Heart right ventricle (tissue), 16 donors: ENCODE results near the gene PEPD. TPM values are rescaled to one million over a fixed set of nuclear protein-coding genes. Genes with fewer than 3 reads are reported as not detected.

ENCODE experiments used
- ATAC-seq, 8 donors: fragments of 200-7000 bp; cut with Tn5 transposase; one replicate each; pipeline ENCODE4 v1.9.1; 2020; ENCODE audit warnings: mild to moderate bottlenecking in 8 of 8, moderate library complexity in 8 of 8, moderate number of reproducible peaks in 1 of 8
- DNase-seq, 2 donors: peaks; one replicate each; pipeline ENCODE4 v3.0.0-alpha.2; 2020
- H3K27ac ChIP-seq, 10 donors: fragments of 200-600 bp; sonication (generic) in 2 of 10; one replicate each; pipeline versions ENCODE4 v1.5.0 to v1.8.0; 2020 to 2022; ENCODE audit warnings: mild to moderate bottlenecking in 3 of 10
- H3K27me3 ChIP-seq, 7 donors: fragments of 200-600 bp; one replicate each; pipeline ENCODE4 v1.8.0; 2021 to 2022; ENCODE audit warnings: mild to moderate bottlenecking in 2 of 7
- H3K36me3 ChIP-seq, 9 donors: fragments of 200-600 bp; sonication (generic) in 1 of 9; one replicate each; pipeline versions ENCODE4 v1.5.0 to v1.8.0; 2020 to 2022; ENCODE audit warnings: mild to moderate bottlenecking in 2 of 9
- H3K4me1 ChIP-seq, 9 donors: fragments of 200-600 bp; sonication (generic) in 1 of 9; one replicate each; pipeline versions ENCODE4 v1.5.0 to v1.8.0; 2020 to 2022; ENCODE audit warnings: mild to moderate bottlenecking in 4 of 9
- H3K4me3 ChIP-seq, 10 donors: fragments of 200-600 bp; sonication (generic) in 2 of 10; one replicate each; pipeline versions ENCODE4 v1.5.0 to v1.8.0; 2020 to 2022; ENCODE audit warnings: mild to moderate bottlenecking in 7 of 10, moderate library complexity in 2 of 10
- H3K9me3 ChIP-seq, 11 donors: fragments of 200-600 bp in 10 of 11; sonication (generic) in 2 of 11; one replicate each; pipeline versions ENCODE4 v1.5.0 to v1.8.0; 2013 to 2022; ENCODE audit warnings: mild to moderate bottlenecking in 2 of 11, control low read depth in 1 of 11, moderate library complexity in 1 of 11
- WGBS, 2 donors: extraction: QIAGEN DNeasy Blood & Tissue Kit; methylation state at CpG; one replicate each; pipeline ENCODE4 v1.1.7; 2013; ENCODE audit warnings: inconsistent platforms in 1 of 2; 5-methylcytosine and 5-hydroxymethylcytosine counted together
- intact Hi-C, 10 donors: fragments of 100-400 bp; cut with DNase I; formaldehyde crosslinking; loops; one replicate each; pipeline versions ENCODE4 v1.11.1 to v1.14.2; 2022
- polyA plus RNA-seq, 2 donors: library from polyadenylated mRNA; stranded (reverse); fragments of 200-250 nt; gene quantifications; one replicate each; pipeline ENCODE4 v1.2.3, GENCODE V29; 2013
- total RNA-seq, 10 donors: library from RNA; stranded (reverse); fragmentation: NEBNext Ultra II Directional in 3 of 10; extraction: Animal tissue kit (Norgen Biotek cat#: 25700) in 3 of 10; gene quantifications; one replicate each; pipeline versions ENCODE4 v1.2.1 to v1.2.4, GENCODE V29; 2021 to 2023
- TF ChIP-seq, protein P1 (sequence below), 9 donors: fragments of 200-600 bp; sonication (generic) in 2 of 9; IDR thresholded peaks; one replicate each; pipeline versions ENCODE4 v1.5.0 to v1.8.0; 2021 to 2022; ENCODE audit warnings: antibody characterized with exemption in 9 of 9, mild to moderate bottlenecking in 5 of 9, moderate library complexity in 1 of 9
- donor health status: Arrhythmogenic right ventricular cardiomyopathy.
- donor health status: ischemic (EF 13 %, LVEDD 7.1; RV severe dilation, severe dysfunction).
- donor health status: healthy with polysubstance abuse.
- donor health status: DM: no; HTN: yes; CAD: no.
- donor health status: DM: no; HTN: no; CAD: no.
- donor health status: ischemic (EF 25% LVEDD 6.9; RV normal size, moderate dysfunction).
- donor health status: ischemic (EF 25% LVEDD 5.7; RV mildly dilated, moderate dysfunction).
- donor health status: healthy.
- donor health status: DM: yes; HTN: yes; CAD: no.
- donor health status: Ischemic cardiomyopathy.
- donor health status: ischemic (EF 35%, LVEDD 5.7; RV mildly dilated, moderate dysfunction).
- donor health status: nonischemic (EF 11% LVEDD 7.7; RV severe dilation, severe dysfunction).
- donor health status: DM: yes; HTN: yes; CAD: no.
- donor health status: PGD.
- donor health status: ischemic (EF 29% LVEDD 5.4; RV normal size, mild dysfunction).
- donor health status: nonischemic (EF 23%, LVEDD 6.1; RV moderate dilation, normal function).

PEPD gene
- total and polyA plus RNA-seq, 12 donors: 20.4 to 47.7 (median 26.8) TPM

- 87 to 89% methylated on average over 20 of the region's 20 CpGs for WGBS, 2 donors
- peaks cover 0 to 11% (median 0%) of the 10 kb centered on the region in 9 donors for H3K36me3 ChIP-seq
- no peaks in the 10 kb centered on the region for H3K27me3 ChIP-seq
- DNase-seq (no peak), ATAC-seq (no peak)
- TF ChIP-seq, protein P1, sequence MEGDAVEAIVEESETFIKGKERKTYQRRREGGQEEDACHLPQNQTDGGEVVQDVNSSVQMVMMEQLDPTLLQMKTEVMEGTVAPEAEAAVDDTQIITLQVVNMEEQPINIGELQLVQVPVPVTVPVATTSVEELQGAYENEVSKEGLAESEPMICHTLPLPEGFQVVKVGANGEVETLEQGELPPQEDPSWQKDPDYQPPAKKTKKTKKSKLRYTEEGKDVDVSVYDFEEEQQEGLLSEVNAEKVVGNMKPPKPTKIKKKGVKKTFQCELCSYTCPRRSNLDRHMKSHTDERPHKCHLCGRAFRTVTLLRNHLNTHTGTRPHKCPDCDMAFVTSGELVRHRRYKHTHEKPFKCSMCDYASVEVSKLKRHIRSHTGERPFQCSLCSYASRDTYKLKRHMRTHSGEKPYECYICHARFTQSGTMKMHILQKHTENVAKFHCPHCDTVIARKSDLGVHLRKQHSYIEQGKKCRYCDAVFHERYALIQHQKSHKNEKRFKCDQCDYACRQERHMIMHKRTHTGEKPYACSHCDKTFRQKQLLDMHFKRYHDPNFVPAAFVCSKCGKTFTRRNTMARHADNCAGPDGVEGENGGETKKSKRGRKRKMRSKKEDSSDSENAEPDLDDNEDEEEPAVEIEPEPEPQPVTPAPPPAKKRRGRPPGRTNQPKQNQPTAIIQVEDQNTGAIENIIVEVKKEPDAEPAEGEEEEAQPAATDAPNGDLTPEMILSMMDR (IDR thresholded peaks at IDR 0.05): no peak
- H3K4me1 ChIP-seq: peaks cover 0 to 24% (median 11%) of the 10 kb centered on the region in 9 donors
- no peaks in the 10 kb centered on the region for H3K9me3 ChIP-seq
- H3K27ac ChIP-seq: no peak overlapping the region
- H3K4me3 ChIP-seq: no peak overlapping the region
- intact Hi-C loops: no loop called here
Observed at GRCh38 chr19:33469171-33470039, 52.2 kb downstream of the PEPD start.

DNA sequence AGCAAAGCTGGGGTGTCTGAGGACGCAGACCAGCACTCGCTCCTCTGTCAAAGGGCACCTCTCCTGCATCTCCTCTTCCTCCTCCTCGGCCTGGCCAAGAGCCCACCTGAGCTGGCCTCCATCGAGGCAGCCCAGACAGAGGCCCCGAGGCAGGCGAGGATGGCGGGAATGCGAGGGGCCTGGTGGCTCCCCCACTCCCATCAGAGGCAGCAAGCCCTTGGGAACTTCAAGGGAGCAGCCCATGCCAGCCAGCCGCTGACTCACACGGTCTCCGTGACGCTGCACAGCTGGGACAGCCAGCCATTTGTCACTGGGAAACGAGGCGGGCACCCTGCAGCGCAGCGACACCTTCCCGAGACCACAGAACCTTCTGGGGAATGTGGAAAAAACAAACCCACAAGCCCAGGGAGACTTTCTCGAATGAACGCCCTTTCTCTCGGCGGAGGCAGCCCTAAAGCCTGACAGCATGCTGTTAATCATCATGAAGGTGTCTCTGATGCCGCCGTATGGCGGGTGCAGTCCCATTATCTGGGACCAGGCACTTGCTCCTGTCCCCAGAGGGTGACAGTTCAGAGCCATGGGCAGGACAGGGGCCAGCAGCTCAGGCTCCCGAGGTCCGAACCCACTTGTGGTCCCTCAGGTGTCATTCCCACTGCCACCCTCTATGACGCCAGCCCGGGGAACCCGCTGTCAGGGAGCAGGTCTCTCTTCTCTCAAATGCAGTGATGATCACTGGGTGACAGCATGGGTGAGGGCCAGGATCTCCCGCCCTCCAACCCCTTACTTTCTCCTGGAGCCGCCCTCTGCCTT is 53.0 kb downstream of the PEPD start:
- Histone ChIP-seq H3K4me3 (no peak overlapping the region), H3K9me3 (no peaks in the 10 kb centered on the region), H3K36me3 (peaks cover 0 to 12% (median 0%) of the 10 kb centered on the region in 9 donors), H3K27me3 (no peaks in the 10 kb centered on the region), H3K27ac (no peak overlapping the region), H3K4me1 (peaks cover 0 to 20% (median 11%) of the 10 kb centered on the region in 9 donors)
- intact Hi-C loops: no loop called here
- no peak for ATAC-seq
- no peak for DNase-seq
- TF ChIP-seq, protein P1 (IDR thresholded peaks at IDR 0.05): no peak
- 86 to 89% methylated on average over 30 to 31 of the region's 31 CpGs for WGBS, 2 donors

GRCh38 chr19:33467851-33468250 is 53.7 kb downstream of the PEPD start:
- Histone ChIP-seq H3K36me3 (peaks cover 0 to 16% (median 0%) of the 10 kb centered on the region in 9 donors), H3K27me3 (no peaks in the 10 kb centered on the region), H3K4me1 (peaks cover 0 to 19% (median 11%) of the 10 kb centered on the region in 9 donors), H3K27ac (no peak overlapping the region), H3K4me3 (no peak overlapping the region), H3K9me3 (no peaks in the 10 kb centered on the region)
- WGBS, 2 donors: 93 to 96% methylated on average over 11 of the region's 11 CpGs
- intact Hi-C loops: no loop called here
- ATAC-seq (no peak), DNase-seq (no peak)
- TF ChIP-seq, protein P1 (IDR thresholded peaks at IDR 0.05): no peak

DNA sequence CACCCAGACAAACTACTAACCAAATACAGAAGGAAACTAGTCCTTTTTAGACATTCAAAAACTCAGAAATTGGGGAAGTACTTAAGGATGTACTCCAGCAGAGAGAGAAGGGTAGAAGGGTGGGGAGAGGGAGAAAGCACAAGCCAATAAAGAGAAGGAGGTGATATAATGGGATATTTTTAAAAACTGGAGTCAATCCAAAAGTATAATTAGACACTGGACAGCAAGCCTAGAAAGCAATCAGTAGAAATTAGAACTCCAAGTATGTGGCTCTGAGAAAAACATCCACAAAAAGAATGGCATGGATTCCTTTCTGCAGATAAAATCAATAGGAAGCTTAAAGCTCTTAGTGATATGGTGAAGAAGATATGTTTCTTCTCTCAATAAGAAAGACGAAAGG is 55.8 kb downstream of the PEPD start:
- peak overlapping the region in 5 of 10 donors; percentile 33 to 65 (median 49) for H3K27ac ChIP-seq

More for the DNA sequence above, 55.8 kb downstream of the PEPD start:
- ATAC-seq: peak; percentile 59 to 94 (median 82)
- no peak for DNase-seq
- WGBS, 2 donors: 31 to 34% methylated on average over 1 of the region's 1 CpG
- H3K4me3 ChIP-seq: no peak overlapping the region
- peaks cover 0 to 33% (median 0%) of the 10 kb centered on the region in 9 donors for H3K36me3 ChIP-seq
- H3K27me3 ChIP-seq: no peaks in the 10 kb centered on the region
- intact Hi-C loops: no loop called here
- no peaks in the 10 kb centered on the region for H3K9me3 ChIP-seq
- peaks cover 0 to 19% (median 11%) of the 10 kb centered on the region in 9 donors for H3K4me1 ChIP-seq
- TF ChIP-seq, protein P1 (IDR thresholded peaks at IDR 0.05): no peak
